H9 (cell line): Measurements from ENCODE around the gene DUOX1. TPM values are rescaled to one million over a fixed set of nuclear protein-coding genes. Genes with fewer than 3 reads are reported as not detected.

Source experiments
- DNase-seq: peaks from one replicate; pipeline ENCODE4 v3.0.0-alpha.2; 2017
- H2AFZ ChIP-seq: one replicate; pipeline ENCODE4 v1.6.1; 2013; ENCODE audit warnings: mild to moderate bottlenecking, low read length, control low read depth, moderate library complexity
- H2AK5ac ChIP-seq: 2 replicates; pipeline ENCODE4 v1.6.1; 2013; ENCODE audit warnings: low read length, control low read depth, mixed read lengths; ENCODE audit not compliant: insufficient read length
- H2BK120ac ChIP-seq: one replicate; pipeline ENCODE4 v1.6.1; 2013; ENCODE audit warnings: low read depth, mild to moderate bottlenecking, low read length, control low read depth, inconsistent platforms; ENCODE audit not compliant: poor library complexity, severe bottlenecking
- H2BK12ac ChIP-seq: 2 replicates; pipeline ENCODE4 v1.6.1; 2013; ENCODE audit warnings: low read length, control low read depth, mixed read lengths, low read depth; ENCODE audit not compliant: insufficient read length
- H2BK15ac ChIP-seq: 2 replicates; pipeline ENCODE4 v1.6.1; 2013; ENCODE audit warnings: low read depth, low read length, control low read depth
- H2BK20ac ChIP-seq: one replicate; pipeline ENCODE4 v1.6.1; 2013; ENCODE audit warnings: low read depth, mild to moderate bottlenecking, low read length, control low read depth, inconsistent platforms; ENCODE audit not compliant: poor library complexity, severe bottlenecking
- H2BK5ac ChIP-seq: 2 replicates; pipeline ENCODE4 v1.6.1; 2013; ENCODE audit warnings: low read length, control low read depth, mixed read lengths; ENCODE audit not compliant: insufficient read length
- H3K14ac ChIP-seq: 2 replicates; pipeline ENCODE4 v1.6.1; 2013; ENCODE audit warnings: low read length, control low read depth; ENCODE audit not compliant: insufficient read depth
- H3K18ac ChIP-seq: 2 replicates; pipeline ENCODE4 v1.6.1; 2013; ENCODE audit warnings: low read depth, mild to moderate bottlenecking, mixed read lengths, low read length, control low read depth; ENCODE audit not compliant: insufficient read length
- H3K23ac ChIP-seq: 2 replicates; pipeline ENCODE4 v1.6.1; 2013; ENCODE audit warnings: low read length, control low read depth, mixed read lengths, low read depth; ENCODE audit not compliant: insufficient read length
- H3K23me2 ChIP-seq: 2 replicates; pipeline ENCODE4 v1.6.1; 2013; ENCODE audit warnings: low read depth, mild to moderate bottlenecking, mixed read lengths, low read length, control low read depth; ENCODE audit not compliant: insufficient read length, poor library complexity, severe bottlenecking
- H3K27ac ChIP-seq: 2 replicates; pipeline ENCODE4 v1.5.1; 2013; ENCODE audit warnings: low read length, control low read depth, mixed read lengths, low read depth; ENCODE audit not compliant: insufficient read length
- H3K27me3 ChIP-seq: 2 replicates; pipeline ENCODE4 v1.6.1; 2013; ENCODE audit warnings: low read length, control low read depth, inconsistent platforms; ENCODE audit not compliant: insufficient read depth
- H3K4ac ChIP-seq: 2 replicates; pipeline ENCODE4 v1.6.1; 2013; ENCODE audit warnings: low read depth, mild to moderate bottlenecking, control low read depth, inconsistent platforms, low read length, moderate library complexity
- H3K4me1 ChIP-seq: 2 replicates; pipeline ENCODE4 v1.6.1; 2013; ENCODE audit warnings: low read length, control low read depth, inconsistent platforms; ENCODE audit not compliant: insufficient read depth
- H3K4me2 ChIP-seq: 2 replicates; pipeline ENCODE4 v1.6.1; 2013; ENCODE audit warnings: low read length, control low read depth, mixed read lengths; ENCODE audit not compliant: insufficient read length, insufficient read depth
- H3K56ac ChIP-seq: 2 replicates; pipeline ENCODE4 v1.6.1; 2013; ENCODE audit warnings: low read depth, mild to moderate bottlenecking, mixed read lengths, low read length, control low read depth; ENCODE audit not compliant: insufficient read length
- H3K79me1 ChIP-seq: 2 replicates; pipeline ENCODE4 v1.6.1; 2013; ENCODE audit warnings: low read depth, mild to moderate bottlenecking, moderate library complexity, low read length, control low read depth, inconsistent platforms; ENCODE audit not compliant: insufficient read depth, poor library complexity, severe bottlenecking
- H3K79me2 ChIP-seq: 2 replicates; pipeline ENCODE4 v1.6.1; 2013; ENCODE audit warnings: low read length, control low read depth, inconsistent platforms; ENCODE audit not compliant: insufficient read depth
- H3K9ac ChIP-seq: 2 replicates; pipeline ENCODE4 v1.6.1; 2013; ENCODE audit warnings: low read length, control low read depth, mixed read lengths; ENCODE audit not compliant: insufficient read length; ENCODE audit errors: extremely low read depth
- H3K9me3 ChIP-seq: one replicate; pipeline ENCODE4 v1.6.1; 2013; ENCODE audit warnings: low read depth, low read length, inconsistent platforms; ENCODE audit not compliant: control insufficient read depth
- H3T11ph ChIP-seq: one replicate; pipeline ENCODE4 v1.6.1; 2013; ENCODE audit warnings: mild to moderate bottlenecking, low read length, control low read depth, inconsistent platforms
- H4K20me1 ChIP-seq: one replicate; pipeline ENCODE4 v1.6.1; 2013; ENCODE audit not compliant: control insufficient read depth, insufficient read length, insufficient read depth
- H4K5ac ChIP-seq: 2 replicates; pipeline ENCODE4 v1.6.1; 2013; ENCODE audit warnings: low read depth, mild to moderate bottlenecking, mixed read lengths, low read length, control low read depth; ENCODE audit not compliant: insufficient read length
- H4K8ac ChIP-seq: replicated peaks from 2 replicates; pipeline ENCODE4 v1.6.1; 2013; ENCODE audit warnings: low read length, control low read depth, mixed read lengths, low read depth; ENCODE audit not compliant: insufficient read length
- H4K91ac ChIP-seq: 2 replicates; pipeline ENCODE4 v1.6.1; 2013; ENCODE audit warnings: low read depth, mild to moderate bottlenecking, moderate library complexity, mixed read lengths, low read length, control low read depth; ENCODE audit not compliant: insufficient read length
- H3K27ac Mint-ChIP-seq, 3 experiments: 2 replicates in 2 of 3; 3 replicates in 1 of 3; pipeline ENCODE4 v1.8.0; 2020 to 2021; ENCODE audit warnings: mixed read lengths in 3 of 3, mild to moderate bottlenecking in 1 of 3, moderate library complexity in 1 of 3
- H3K27me3 Mint-ChIP-seq: 2 replicates; pipeline ENCODE4 v1.8.0; 2021; ENCODE audit warnings: low read depth, mild to moderate bottlenecking, moderate library complexity, mixed read lengths
- H3K36me3 Mint-ChIP-seq, 3 experiments: 2 replicates in 2 of 3; 3 replicates in 1 of 3; pipeline ENCODE4 v1.8.0; 2020 to 2021; ENCODE audit warnings: low read depth in 3 of 3, mixed read lengths in 3 of 3; ENCODE audit not compliant: insufficient read depth in 1 of 3
- H3K4me1 Mint-ChIP-seq, 2 experiments: 2 replicates each; pipeline ENCODE4 v1.8.0; 2020; ENCODE audit warnings: mixed read lengths in 2 of 2
- H3K4me3 Mint-ChIP-seq, 2 experiments: 2 replicates in 1 of 2; 3 replicates in 1 of 2; pipeline ENCODE4 v1.8.0; 2020 to 2021; ENCODE audit warnings: mild to moderate bottlenecking in 2 of 2, mixed read lengths in 2 of 2, moderate library complexity in 1 of 2
- H3K9me3 Mint-ChIP-seq, 2 experiments: 2 replicates in 1 of 2; 3 replicates in 1 of 2; pipeline ENCODE4 v1.8.0; 2020; ENCODE audit warnings: mild to moderate bottlenecking in 2 of 2, mixed read lengths in 2 of 2, moderate library complexity in 1 of 2
- WGBS: extraction: QIAGEN DNeasy Blood & Tissue Kit; methylation state at CpG from one replicate; pipeline ENCODE4 v1.1.7; 2013; ENCODE audit warnings: missing lambda C conversion rate, low lambda C conversion rate, mixed read lengths; ENCODE audit not compliant: insufficient read length; ENCODE audit errors: extremely low coverage; 5-methylcytosine and 5-hydroxymethylcytosine counted together
- total RNA-seq: library from RNA; stranded (reverse); gene quantifications from 2 replicates; pipeline ENCODE4 v1.2.1, GENCODE V29; 2021
- TF ChIP-seq, protein P1 (sequence below): fragments of 200-600 bp; sonication (generic); conservative IDR thresholded peaks from 3 replicates; pipeline ENCODE4 v1.8.0; 2021; ENCODE audit warnings: antibody characterized with exemption, mild to moderate bottlenecking

The DUOX1 gene
- total RNA-seq, 1 experiment from 2014 or later, result 2.6 TPM

DNA sequence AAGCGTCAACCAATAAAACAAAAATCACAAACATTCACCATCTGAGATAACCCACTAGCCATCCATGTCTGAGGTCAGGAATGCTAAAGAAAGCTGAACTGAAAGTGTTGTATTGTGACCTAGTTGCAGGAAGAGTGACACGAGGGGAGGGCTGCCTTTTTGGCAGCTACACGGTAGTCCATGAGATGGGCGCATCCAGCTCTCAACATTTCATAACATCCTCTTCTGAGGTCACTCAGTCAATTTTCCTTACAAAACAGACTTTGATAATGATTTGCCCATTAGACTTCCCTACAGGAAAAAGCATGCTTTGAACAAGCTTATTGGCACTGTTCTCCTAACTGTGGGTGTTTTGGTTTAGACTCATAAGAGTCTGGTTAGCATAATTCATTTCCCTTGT lies 73.4 kb downstream of the DUOX1 start:
- H3K27ac Mint-ChIP-seq, result no peak overlapping the region
- H3K4me1 ChIP-seq, result no peaks in the 10 kb centered on the region
- no peak overlapping the region for H3K9ac ChIP-seq
- no peak overlapping the region for H3K14ac ChIP-seq
- H2BK5ac ChIP-seq, result no peak overlapping the region
- no peak overlapping the region for H3K4me3 Mint-ChIP-seq
- H4K8ac ChIP-seq, result no peak overlapping the region
- no peak overlapping the region for H2AFZ ChIP-seq
- H3K56ac ChIP-seq, result no peak overlapping the region
- H3K4me1 Mint-ChIP-seq, result peaks cover 8 to 10% of the 10 kb centered on the region in 2 experiments
- WGBS, result no CpG with 5 or more reads among the region's 4 CpGs
- H3K18ac ChIP-seq, result no peak overlapping the region
- no peaks in the 10 kb centered on the region for H3K79me1 ChIP-seq
- no peak overlapping the region for H2AK5ac ChIP-seq
- no peak overlapping the region for H4K91ac ChIP-seq
- peaks cover 14% of the 10 kb centered on the region for H3K23me2 ChIP-seq
- no peak overlapping the region for H3K4ac ChIP-seq
- no peak for DNase-seq
- H3K4me2 ChIP-seq, result no peak overlapping the region
- H4K5ac ChIP-seq, result no peak overlapping the region
- H3K23ac ChIP-seq, result no peak overlapping the region
- no peak overlapping the region for H3T11ph ChIP-seq
- no peaks in the 10 kb centered on the region for H4K20me1 ChIP-seq
- no peaks in the 10 kb centered on the region for H3K9me3 ChIP-seq
- no peaks in the 10 kb centered on the region for H3K79me2 ChIP-seq
- no peak overlapping the region for H2BK15ac ChIP-seq
- H2BK20ac ChIP-seq, result no peak overlapping the region
- H3K27ac ChIP-seq, result no peak overlapping the region
- H2BK120ac ChIP-seq, result no peak overlapping the region
- no peak overlapping the region for H2BK12ac ChIP-seq
- H3K9me3 Mint-ChIP-seq, result peaks cover 0 to 6% of the 10 kb centered on the region in 2 experiments; a peak in 3 of 5 replicates
- H3K27me3 Mint-ChIP-seq, result peaks cover 17% of the 10 kb centered on the region
- TF ChIP-seq, protein P1, sequence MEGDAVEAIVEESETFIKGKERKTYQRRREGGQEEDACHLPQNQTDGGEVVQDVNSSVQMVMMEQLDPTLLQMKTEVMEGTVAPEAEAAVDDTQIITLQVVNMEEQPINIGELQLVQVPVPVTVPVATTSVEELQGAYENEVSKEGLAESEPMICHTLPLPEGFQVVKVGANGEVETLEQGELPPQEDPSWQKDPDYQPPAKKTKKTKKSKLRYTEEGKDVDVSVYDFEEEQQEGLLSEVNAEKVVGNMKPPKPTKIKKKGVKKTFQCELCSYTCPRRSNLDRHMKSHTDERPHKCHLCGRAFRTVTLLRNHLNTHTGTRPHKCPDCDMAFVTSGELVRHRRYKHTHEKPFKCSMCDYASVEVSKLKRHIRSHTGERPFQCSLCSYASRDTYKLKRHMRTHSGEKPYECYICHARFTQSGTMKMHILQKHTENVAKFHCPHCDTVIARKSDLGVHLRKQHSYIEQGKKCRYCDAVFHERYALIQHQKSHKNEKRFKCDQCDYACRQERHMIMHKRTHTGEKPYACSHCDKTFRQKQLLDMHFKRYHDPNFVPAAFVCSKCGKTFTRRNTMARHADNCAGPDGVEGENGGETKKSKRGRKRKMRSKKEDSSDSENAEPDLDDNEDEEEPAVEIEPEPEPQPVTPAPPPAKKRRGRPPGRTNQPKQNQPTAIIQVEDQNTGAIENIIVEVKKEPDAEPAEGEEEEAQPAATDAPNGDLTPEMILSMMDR, result no peak
- no peaks in the 10 kb centered on the region; a peak in 1 of 7 replicates for H3K36me3 Mint-ChIP-seq
- no peaks in the 10 kb centered on the region for H3K27me3 ChIP-seq
